GM12878 (cell line): Measurements from ENCODE around the gene GRK7. TPM values are rescaled to one million over a fixed set of nuclear protein-coding genes. Genes with fewer than 3 reads are reported as not detected.

ENCODE experiments used
- ASH2L ChIP-seq: fragments of 300-600, 200-600 bp; sonication (generic); IDR thresholded peaks from 2 replicates; pipeline ENCODE4 v1.6.1; 2017; ENCODE audit warnings: low read depth, mild to moderate bottlenecking, borderline replicate concordance
- CBFB ChIP-seq: IDR thresholded peaks from 2 replicates; pipeline ENCODE4 v1.6.1; 2016; ENCODE audit warnings: antibody characterized with exemption, low read depth
- CEBPB ChIP-seq, 2 experiments: fragments of 150-350 bp in 1 of 2; IDR thresholded peaks; 2 replicates each; pipeline ENCODE4 v1.6.1; 2012 to 2014; ENCODE audit warnings: low read depth in 2 of 2, low read length in 2 of 2, borderline replicate concordance in 1 of 2, inconsistent platforms in 1 of 2
- CHD1 ChIP-seq: IDR thresholded peaks from 2 replicates; pipeline ENCODE4 v1.6.1; 2012; ENCODE audit warnings: low read depth, low read length, improper control_type of control experiment
- CUX1 ChIP-seq: IDR thresholded peaks from 2 replicates; pipeline ENCODE4 v1.6.1; 2012; ENCODE audit warnings: improper control_type of control experiment, low read depth, low read length; ENCODE audit not compliant: insufficient replicate concordance
- EGR1 ChIP-seq, 2 experiments: IDR thresholded peaks; 1 replicate in 1 of 2; 2 replicates in 1 of 2; pipeline ENCODE4 v1.6.1; 2011 to 2012; ENCODE audit warnings: low read depth in 2 of 2, low read length in 2 of 2, borderline replicate concordance in 1 of 2, mild to moderate bottlenecking in 1 of 2, moderate library complexity in 1 of 2
- EP300 ChIP-seq, 2 experiments: fragments of 150-350 bp in 1 of 2; IDR thresholded peaks; 2 replicates each; pipeline ENCODE4 v1.6.1; 2011 to 2012; ENCODE audit warnings: low read depth in 2 of 2, low read length in 2 of 2, borderline replicate concordance in 1 of 2, improper control_type of control experiment in 1 of 2, inconsistent platforms in 1 of 2; ENCODE audit not compliant: control insufficient read depth in 1 of 2
- FOXM1 ChIP-seq: IDR thresholded peaks from 2 replicates; pipeline ENCODE4 v1.6.1; 2012; ENCODE audit warnings: low read depth, mild to moderate bottlenecking, inconsistent platforms, low read length, moderate library complexity
- HDGF ChIP-seq: fragments of 450-650 bp; IDR thresholded peaks from 2 replicates; pipeline ENCODE4 v1.6.1; 2016; ENCODE audit warnings: antibody characterized with exemption
- JUNB ChIP-seq: IDR thresholded peaks from 2 replicates; pipeline ENCODE4 v1.6.1; 2016; ENCODE audit warnings: antibody characterized with exemption, mild to moderate bottlenecking
- MTA2 ChIP-seq: fragments of 450-650 bp; IDR thresholded peaks from 2 replicates; pipeline ENCODE4 v1.6.1; 2016; ENCODE audit warnings: low read depth, mild to moderate bottlenecking, moderate library complexity
- NFYB ChIP-seq: IDR thresholded peaks from 2 replicates; pipeline ENCODE4 v1.6.1; 2011; ENCODE audit warnings: low read depth, mild to moderate bottlenecking, low read length, improper control_type of control experiment, moderate library complexity; ENCODE audit not compliant: insufficient read depth
- RELA ChIP-seq: fragments of 450-650 bp; IDR thresholded peaks from 2 replicates; pipeline ENCODE4 v1.8.0; 2014; ENCODE audit warnings: borderline replicate concordance; ENCODE audit not compliant: partially characterized antibody
- RELB ChIP-seq: fragments of 450-650 bp; IDR thresholded peaks from 2 replicates; pipeline ENCODE4 v1.6.1; 2017; ENCODE audit warnings: low read depth, mild to moderate bottlenecking, moderate library complexity
- STAT3 ChIP-seq: IDR thresholded peaks from 2 replicates; pipeline ENCODE4 v1.6.1; 2011; ENCODE audit warnings: low read depth, low read length, improper control_type of control experiment
- ZNF217 ChIP-seq: fragments of 450-650 bp; IDR thresholded peaks from 2 replicates; pipeline ENCODE4 v1.6.1; 2017; ENCODE audit warnings: antibody characterized with exemption, mild to moderate bottlenecking
- ZNF622 ChIP-seq: fragments of 450-650 bp; IDR thresholded peaks from 2 replicates; pipeline ENCODE4 v1.6.1; 2017; ENCODE audit warnings: mild to moderate bottlenecking, inconsistent platforms
- polyA plus RNA-seq, 11 experiments: library from polyadenylated mRNA; depleted of rRNA in 4 of 11; unstranded in 6 of 11; stranded (reverse) in 5 of 11; fragments of >200 nt; fragmentation: Nextera tagmentation in 4 of 11; fragmentation: Illumina TruSeq in 1 of 11; extraction: Ambion mirVana in 4 of 11; extraction: Trizol in 1 of 11; gene quantifications; 1 replicate in 1 of 11; 2 replicates in 10 of 11; pipeline versions ENCODE4 v1.2.1 to v1.2.3, GENCODE V29; 2011 to 2016; ENCODE audit warnings: inconsistent platforms in 2 of 11, missing spikeins in 2 of 11, low read depth in 1 of 11
- total RNA-seq, 4 experiments: library from RNA; depleted of rRNA in 3 of 4; stranded (reverse); fragments of >200 nt in 3 of 4; fragmentation: Illumina TruSeq in 1 of 4; extraction: Trizol in 1 of 4; gene quantifications; 2 replicates each; pipeline versions ENCODE4 v1.2.1 to v1.2.3, GENCODE V29; 2013 to 2021
- TF ChIP-seq, protein P1 (sequence below): fragments of 450-650 bp; IDR thresholded peaks from 2 replicates; pipeline ENCODE4 v1.6.1; 2016; ENCODE audit warnings: mild to moderate bottlenecking, moderate library complexity, borderline replicate concordance

GRK7 gene
- total and polyA plus RNA-seq, 10 of the 15 experiments (the other 5 are each of a cell fraction or from before 2014, with no cell fraction given): not detected

DNA sequence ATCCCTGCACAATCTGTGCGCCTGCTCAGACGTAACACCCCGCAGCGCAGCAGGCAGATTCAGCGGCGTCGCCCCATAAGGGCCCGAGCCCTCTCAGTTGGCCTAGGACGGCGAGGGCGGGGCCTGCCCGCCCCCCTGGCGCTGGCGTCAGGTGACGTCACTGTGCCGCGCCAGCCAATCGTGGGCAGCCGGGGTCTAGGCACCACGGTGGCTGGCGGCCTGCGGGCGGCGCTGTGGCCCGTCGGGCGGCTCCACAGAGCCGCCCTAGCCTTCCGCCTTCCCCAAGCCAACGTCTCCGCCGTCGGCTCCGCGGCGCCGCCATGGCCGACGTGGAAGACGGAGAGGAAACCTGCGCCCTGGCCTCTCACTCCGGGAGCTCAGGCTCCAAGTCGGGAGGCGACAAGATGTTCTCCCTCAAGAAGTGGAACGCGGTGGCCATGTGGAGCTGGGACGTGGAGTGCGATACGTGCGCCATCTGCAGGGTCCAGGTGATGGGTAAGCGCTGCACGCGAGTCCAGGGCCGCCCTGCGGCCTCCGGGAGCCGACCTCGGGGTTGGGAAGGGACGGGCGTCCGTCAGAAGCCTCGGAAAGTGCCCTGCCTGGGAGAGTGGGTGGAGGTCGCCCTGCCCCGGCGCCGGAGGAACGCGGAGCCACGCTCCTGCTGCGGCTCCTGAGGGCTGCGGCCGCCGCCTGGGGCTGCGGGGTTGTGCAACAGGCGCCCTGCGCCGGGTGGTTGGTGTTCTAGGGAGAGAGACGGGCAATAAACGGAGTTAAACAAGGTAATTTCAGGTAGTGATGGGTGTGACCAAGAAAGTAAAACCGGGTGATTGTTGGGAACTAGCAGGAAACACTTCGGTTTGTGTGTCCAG lies 25.0 kb upstream of the GRK7 start, which contains the start of gene RNF7 (continued):
- no peak for TF ChIP-seq STAT3
- TF ChIP-seq CHD1: no peak
- TF ChIP-seq MTA2: no peak
- no peak for TF ChIP-seq CBFB
- no peak for TF ChIP-seq ZNF622
- no peak for TF ChIP-seq ZNF217
- TF ChIP-seq, protein P1, sequence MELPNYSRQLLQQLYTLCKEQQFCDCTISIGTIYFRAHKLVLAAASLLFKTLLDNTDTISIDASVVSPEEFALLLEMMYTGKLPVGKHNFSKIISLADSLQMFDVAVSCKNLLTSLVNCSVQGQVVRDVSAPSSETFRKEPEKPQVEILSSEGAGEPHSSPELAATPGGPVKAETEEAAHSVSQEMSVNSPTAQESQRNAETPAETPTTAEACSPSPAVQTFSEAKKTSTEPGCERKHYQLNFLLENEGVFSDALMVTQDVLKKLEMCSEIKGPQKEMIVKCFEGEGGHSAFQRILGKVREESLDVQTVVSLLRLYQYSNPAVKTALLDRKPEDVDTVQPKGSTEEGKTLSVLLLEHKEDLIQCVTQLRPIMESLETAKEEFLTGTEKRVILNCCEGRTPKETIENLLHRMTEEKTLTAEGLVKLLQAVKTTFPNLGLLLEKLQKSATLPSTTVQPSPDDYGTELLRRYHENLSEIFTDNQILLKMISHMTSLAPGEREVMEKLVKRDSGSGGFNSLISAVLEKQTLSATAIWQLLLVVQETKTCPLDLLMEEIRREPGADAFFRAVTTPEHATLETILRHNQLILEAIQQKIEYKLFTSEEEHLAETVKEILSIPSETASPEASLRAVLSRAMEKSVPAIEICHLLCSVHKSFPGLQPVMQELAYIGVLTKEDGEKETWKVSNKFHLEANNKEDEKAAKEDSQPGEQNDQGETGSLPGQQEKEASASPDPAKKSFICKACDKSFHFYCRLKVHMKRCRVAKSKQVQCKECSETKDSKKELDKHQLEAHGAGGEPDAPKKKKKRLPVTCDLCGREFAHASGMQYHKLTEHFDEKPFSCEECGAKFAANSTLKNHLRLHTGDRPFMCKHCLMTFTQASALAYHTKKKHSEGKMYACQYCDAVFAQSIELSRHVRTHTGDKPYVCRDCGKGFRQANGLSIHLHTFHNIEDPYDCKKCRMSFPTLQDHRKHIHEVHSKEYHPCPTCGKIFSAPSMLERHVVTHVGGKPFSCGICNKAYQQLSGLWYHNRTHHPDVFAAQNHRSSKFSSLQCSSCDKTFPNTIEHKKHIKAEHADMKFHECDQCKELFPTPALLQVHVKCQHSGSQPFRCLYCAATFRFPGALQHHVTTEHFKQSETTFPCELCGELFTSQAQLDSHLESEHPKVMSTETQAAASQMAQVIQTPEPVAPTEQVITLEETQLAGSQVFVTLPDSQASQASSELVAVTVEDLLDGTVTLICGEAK: no peak; the same call in 1 of the 2 replicates
- TF ChIP-seq HDGF: no peak
- TF ChIP-seq ASH2L: peak; percentile 68; the same call in 1 of the 2 replicates
- TF ChIP-seq NFYB: peak; percentile 88
- TF ChIP-seq EGR1 (IDR thresholded peaks at IDR 0.05; ENCODE audit: borderline replicate concordance in 1 of 2, low read depth in 2 of 2, low read length in 2 of 2): peak in 1 of 2 experiments; percentile 66; a peak in 1 of 3 replicates
- no peak for TF ChIP-seq EP300 (IDR thresholded peaks at IDR 0.05; ENCODE audit: borderline replicate concordance in 1 of 2, control insufficient read depth in 1 of 2, low read depth in 2 of 2, low read length in 2 of 2)
- TF ChIP-seq FOXM1: no peak; the same call in 1 of the 2 replicates
- no peak for TF ChIP-seq CUX1
- 0 out of 2 replicates have a peak, but pooled peaks have one; percentile 41 for TF ChIP-seq RELB
- peak; percentile 37 for TF ChIP-seq RELA
- no peak for TF ChIP-seq JUNB
- TF ChIP-seq CEBPB (IDR thresholded peaks at IDR 0.05; ENCODE audit: borderline replicate concordance in 1 of 2, low read depth in 2 of 2, low read length in 2 of 2): peak in 1 of 2 experiments; percentile 47; a peak in 1 of 4 replicates
